HFF-Myc (cell line): ENCODE measurements around the gene FARSA.
"Not testable (repeated sequence)": the region's sequence is repeated elsewhere in the genome, so short reads cannot be mapped to it uniquely, and the experiment has no call there.

Experiments used
- DNase-seq: peaks from one replicate; pipeline ENCODE4 v3.0.0-alpha.2; 2011; ENCODE audit warnings: low read depth; ENCODE audit errors: extremely low read depth
- H3K4me3 ChIP-seq: replicated peaks from 2 replicates; pipeline ENCODE4 v1.5.1; 2011; ENCODE audit warnings: low read depth, mild to moderate bottlenecking, control low read depth, low read length
- TF ChIP-seq, protein P1 (sequence below): IDR thresholded peaks from 2 replicates; pipeline ENCODE4 v1.5.1; 2012; ENCODE audit warnings: mild to moderate bottlenecking, low read depth, low read length, control low read depth; ENCODE audit errors: missing control alignments

FARSA gene

DNA sequence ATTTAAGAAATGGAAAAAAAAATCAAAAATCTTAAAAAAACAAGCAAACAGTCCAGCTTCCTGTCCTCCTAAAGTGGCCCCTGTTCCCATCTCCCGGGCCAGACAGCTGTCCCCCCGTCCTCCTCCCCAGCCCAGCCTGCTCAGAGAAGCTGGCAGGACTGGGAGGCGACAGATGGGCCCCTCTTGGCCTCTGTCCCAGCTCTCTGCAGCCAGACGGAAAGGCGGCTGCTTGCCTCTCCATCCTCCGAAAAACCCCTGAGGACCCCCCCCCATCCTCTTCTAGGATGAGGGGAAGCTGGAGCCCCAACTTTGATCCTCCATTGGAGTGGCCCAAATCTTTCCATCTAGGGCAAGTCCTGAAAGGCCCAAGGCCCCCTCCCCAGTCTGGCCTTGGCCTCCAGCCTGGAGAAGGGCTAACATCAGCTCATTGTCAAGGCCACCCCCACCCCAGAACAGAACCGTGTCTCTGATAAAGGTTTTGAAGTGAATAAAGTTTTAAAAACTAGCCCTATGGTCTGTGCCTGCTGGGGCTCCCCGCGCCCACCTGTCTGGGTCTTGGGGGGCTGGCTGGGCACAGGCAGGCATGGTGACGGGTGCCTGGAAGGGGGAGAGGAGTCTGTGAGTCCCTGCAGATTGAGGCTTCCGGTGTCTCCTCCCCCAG, 19.8 kb upstream of the FARSA start:
- no peak for DNase-seq
- H3K4me3 ChIP-seq = no peak overlapping the region

DNA sequence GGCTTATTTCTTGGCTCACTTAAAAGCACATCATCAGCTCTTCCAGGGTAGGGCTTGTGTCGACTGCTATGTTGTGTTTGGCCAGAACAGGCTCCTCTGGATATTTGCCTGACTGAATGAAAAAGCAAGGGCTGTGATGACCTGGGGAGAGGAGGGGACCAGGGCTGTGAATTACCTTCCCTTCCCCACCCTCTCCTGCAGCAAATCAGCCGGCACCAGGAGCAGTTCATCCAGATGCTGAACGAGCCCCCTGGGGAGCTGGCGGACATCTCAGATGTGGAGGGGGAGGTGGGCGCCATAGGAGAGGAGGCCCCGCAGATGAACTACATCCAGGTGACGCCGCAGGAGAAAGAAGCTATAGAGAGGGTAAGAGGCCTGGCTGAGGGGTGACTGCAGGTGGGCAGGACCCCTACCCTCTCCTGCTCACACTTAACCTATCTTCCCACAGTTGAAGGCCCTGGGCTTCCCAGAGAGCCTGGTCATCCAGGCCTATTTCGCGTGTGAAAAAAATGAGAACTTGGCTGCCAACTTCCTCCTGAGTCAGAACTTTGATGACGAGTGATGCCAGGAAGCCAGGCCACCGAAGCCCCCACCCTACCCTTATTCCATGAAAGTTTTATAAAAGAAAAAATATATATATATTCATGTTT, 19.1 kb upstream of the FARSA start:
- no peak overlapping the region for H3K4me3 ChIP-seq
- DNase-seq = no peak
- TF ChIP-seq, protein P1, sequence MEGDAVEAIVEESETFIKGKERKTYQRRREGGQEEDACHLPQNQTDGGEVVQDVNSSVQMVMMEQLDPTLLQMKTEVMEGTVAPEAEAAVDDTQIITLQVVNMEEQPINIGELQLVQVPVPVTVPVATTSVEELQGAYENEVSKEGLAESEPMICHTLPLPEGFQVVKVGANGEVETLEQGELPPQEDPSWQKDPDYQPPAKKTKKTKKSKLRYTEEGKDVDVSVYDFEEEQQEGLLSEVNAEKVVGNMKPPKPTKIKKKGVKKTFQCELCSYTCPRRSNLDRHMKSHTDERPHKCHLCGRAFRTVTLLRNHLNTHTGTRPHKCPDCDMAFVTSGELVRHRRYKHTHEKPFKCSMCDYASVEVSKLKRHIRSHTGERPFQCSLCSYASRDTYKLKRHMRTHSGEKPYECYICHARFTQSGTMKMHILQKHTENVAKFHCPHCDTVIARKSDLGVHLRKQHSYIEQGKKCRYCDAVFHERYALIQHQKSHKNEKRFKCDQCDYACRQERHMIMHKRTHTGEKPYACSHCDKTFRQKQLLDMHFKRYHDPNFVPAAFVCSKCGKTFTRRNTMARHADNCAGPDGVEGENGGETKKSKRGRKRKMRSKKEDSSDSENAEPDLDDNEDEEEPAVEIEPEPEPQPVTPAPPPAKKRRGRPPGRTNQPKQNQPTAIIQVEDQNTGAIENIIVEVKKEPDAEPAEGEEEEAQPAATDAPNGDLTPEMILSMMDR = no peak

More for the DNA sequence above, 19.8 kb upstream of the FARSA start:
- TF ChIP-seq, protein P1 = no peak

DNA sequence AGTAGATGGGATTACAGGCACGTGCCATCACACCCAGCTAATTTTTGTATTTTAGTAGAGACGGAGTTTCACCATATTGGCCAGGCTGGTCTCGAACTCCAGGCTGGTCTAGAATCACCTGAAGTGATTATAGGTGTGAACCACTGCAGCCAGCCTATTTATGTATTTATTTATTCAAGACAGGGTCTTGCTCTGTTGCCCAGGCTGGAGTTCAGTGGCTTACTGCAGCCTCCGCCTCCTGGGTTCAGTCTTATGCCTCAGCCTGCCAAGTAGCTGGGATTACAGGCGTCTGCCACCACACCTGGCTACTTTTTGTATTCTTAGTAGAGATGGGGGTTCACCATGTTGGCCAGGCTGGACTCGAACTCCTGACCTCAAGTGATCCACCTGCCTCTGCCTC, 18.5 kb upstream of the FARSA start:
- DNase-seq, H3K4me3 ChIP-seq: not testable (repeated sequence)

DNA sequence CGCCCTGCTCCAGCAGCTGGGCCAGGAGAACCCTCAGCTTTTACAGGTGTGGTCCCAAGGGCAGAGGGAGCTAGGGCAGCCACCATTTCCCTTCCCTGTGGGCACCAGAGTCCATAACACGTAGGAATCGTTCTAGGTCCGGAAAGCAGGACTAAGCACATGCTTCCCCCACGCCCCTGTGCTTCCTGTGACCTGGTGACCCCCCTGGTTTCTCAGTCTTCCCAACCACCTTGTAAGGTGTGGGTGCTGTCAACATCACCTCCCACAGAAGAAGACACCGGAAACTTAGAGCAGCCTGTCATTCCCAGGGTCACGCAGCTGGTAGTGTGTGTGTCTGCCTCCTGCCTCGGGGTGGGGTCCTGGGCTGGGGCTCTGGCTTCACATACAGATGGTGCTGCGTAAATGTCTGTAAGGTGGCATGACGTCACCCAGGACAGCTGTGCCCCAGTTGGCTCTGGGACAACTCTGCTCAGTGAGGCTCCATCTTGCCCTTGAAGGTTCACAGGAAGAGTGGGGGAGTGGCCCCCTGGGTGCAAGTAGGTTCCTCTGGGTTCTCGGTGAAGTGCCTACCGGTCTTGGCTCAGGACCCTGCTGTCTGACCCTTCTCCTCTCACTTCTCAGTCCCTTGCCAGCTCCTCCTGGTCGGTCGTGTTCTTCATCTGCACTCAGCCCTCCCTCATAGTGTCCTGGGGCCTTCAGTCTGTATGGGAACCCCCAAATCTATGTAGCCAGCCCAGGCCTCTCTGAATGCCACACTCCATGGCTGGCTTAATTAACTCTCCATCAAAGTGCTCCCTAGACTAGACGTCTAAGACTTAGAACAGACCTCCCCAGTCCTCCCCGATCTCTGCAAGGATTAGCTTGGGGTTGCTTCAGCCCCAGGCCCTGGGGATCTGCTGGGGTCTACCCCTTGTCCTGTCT, 16.1 kb upstream of the FARSA start:
- TF ChIP-seq, protein P1 = no peak
- no peak overlapping the region for H3K4me3 ChIP-seq
- no peak for DNase-seq

DNA sequence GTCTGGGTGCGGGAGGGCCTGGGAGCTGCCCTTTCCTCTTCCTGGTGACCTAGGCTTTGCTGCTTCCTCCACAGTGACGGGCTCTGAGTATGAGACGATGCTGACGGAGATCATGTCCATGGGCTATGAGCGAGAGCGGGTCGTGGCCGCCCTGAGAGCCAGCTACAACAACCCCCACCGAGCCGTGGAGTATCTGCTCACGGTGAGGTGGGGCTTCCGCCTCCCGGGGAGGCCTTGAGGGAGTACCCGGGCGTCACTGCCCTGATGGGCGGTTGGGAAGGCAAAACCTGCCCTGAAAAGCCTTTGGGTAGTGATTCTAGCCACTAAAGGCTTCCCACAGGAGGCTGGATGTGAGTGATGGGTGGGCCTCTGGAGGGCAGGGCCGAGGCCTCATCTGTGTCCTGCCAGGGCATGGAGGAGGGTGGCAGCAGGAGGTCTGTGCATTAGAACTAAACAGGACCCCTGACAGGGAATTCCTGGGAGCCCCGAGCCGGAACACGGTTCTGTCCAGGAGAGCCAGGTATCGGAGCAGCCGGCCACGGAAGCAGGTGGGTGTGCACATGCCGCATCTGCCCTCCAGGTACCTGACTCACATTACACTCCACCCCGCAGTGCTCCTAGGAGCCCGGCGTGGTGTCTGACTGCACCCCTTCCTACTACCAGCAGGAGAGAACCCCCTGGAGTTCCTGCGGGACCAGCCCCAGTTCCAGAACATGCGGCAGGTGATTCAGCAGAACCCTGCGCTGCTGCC, 15.3 kb upstream of the FARSA start:
- TF ChIP-seq, protein P1 = no peak
- DNase-seq = no peak

DNA sequence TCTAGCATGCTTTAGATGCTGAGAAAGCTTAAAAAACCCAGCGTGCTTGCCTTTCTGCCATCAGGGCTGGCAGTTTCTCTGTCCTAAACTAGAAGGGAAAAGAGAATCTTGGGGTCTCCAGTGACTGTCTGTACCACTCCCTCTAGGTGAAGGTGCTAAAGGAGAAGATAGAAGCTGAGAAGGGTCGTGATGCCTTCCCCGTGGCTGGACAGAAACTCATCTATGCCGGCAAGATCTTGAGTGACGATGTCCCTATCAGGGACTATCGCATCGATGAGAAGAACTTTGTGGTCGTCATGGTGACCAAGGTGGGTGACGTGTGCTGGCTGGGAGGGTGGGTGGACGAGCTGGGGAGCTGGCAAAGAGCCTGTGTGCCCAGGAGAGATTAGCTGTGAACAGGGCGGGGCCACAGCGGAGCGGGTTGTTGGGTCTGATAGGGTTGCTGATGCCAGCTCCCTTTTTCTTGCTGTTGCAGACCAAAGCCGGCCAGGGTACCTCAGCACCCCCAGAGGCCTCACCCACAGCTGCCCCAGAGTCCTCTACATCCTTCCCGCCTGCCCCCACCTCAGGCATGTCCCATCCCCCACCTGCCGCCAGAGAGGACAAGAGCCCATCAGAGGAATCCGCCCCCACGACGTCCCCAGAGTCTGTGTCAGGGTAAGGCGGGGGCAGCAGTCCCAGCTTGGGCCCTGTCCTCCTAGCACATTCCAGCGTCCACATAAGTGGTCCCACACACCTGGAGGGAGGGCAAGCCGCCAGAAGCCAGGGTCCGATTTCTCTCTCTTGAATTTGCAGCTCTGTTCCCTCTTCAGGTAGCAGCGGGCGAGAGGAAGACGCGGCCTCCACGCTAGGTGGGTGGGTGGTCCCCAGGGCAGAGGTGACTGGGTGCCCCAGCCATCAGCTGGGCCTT, 14.4 kb upstream of the FARSA start:
- H3K4me3 ChIP-seq = no peak overlapping the region
- TF ChIP-seq, protein P1 = no peak
- no peak for DNase-seq

More for the DNA sequence above, 15.3 kb upstream of the FARSA start:
- no peak overlapping the region for H3K4me3 ChIP-seq
